ENCODE results near the gene MAD2L1BP.
"Not testable (repeated sequence)": the region's sequence is repeated elsewhere in the genome, so short reads cannot be mapped to it uniquely, and the experiment has no call there.

Gene MAD2L1BP

GRCh38 chr6:43627008-43627825 lies 8.4 kb upstream of the MAD2L1BP start:
- FAIRE-seq: peak; percentile 94

GRCh38 chr6:43628393-43629103 lies 7.1 kb upstream of the MAD2L1BP start:
- no peak for FAIRE-seq

- no peak for FAIRE-seq
These were observed 6.5 kb upstream of the MAD2L1BP start, which contains the start of gene GTPBP2 for GRCh38 chr6:43629104-43629504. Gene GTPBP2, minus strand, starts transcription at chr6:43629264. Its CDS starts 102 bp downstream, at chr6:43629162.

GRCh38 chr6:43629505-43630300 lies 5.9 kb upstream of the MAD2L1BP start:
- no peak for FAIRE-seq

GRCh38 chr6:43630980-43631619 lies 4.5 kb upstream of the MAD2L1BP start:
- FAIRE-seq: no peak

- FAIRE-seq: not testable (repeated sequence)
These were observed 2.6 kb upstream of the MAD2L1BP start for GRCh38 chr6:43633002-43633401.

- FAIRE-seq: no peak
These were observed 837 bp upstream of the MAD2L1BP start for GRCh38 chr6:43634702-43635303.

- FAIRE-seq: no peak
These were observed 644 bp downstream of the MAD2L1BP start for GRCh38 chr6:43636308-43636659.

GRCh38 chr6:43639984-43640800 lies 4.6 kb downstream of the MAD2L1BP start:
- FAIRE-seq: no peak

- FAIRE-seq: no peak
These were observed 9.4 kb downstream of the MAD2L1BP start, which contains the start of gene RSPH9 for GRCh38 chr6:43644940-43645612. Gene RSPH9, plus strand, starts transcription at chr6:43645036. Its CDS starts 63 bp downstream, at chr6:43645099.

GRCh38 chr6:43645613-43645964 lies 9.9 kb downstream of the MAD2L1BP start:
- FAIRE-seq: no peak

- no peak for FAIRE-seq
These were observed 12.0 kb downstream of the MAD2L1BP start for GRCh38 chr6:43647613-43648012.

- no peak for FAIRE-seq
These were observed 12.6 kb downstream of the MAD2L1BP start for GRCh38 chr6:43648248-43648647.

- FAIRE-seq: not testable (repeated sequence)
These were observed 17.2 kb downstream of the MAD2L1BP start for GRCh38 chr6:43652822-43653221.

GRCh38 chr6:43657221-43657802 lies 21.7 kb downstream of the MAD2L1BP start:
- no peak for FAIRE-seq

- no peak for FAIRE-seq
These were observed 22.5 kb downstream of the MAD2L1BP start for GRCh38 chr6:43658161-43658560.

- FAIRE-seq: not testable (repeated sequence)
These were observed 27.3 kb downstream of the MAD2L1BP start for GRCh38 chr6:43662948-43663347.

GRCh38 chr6:43665376-43665775 lies 29.7 kb downstream of the MAD2L1BP start:
- FAIRE-seq: no peak

GRCh38 chr6:43666196-43666920 lies 30.7 kb downstream of the MAD2L1BP start:
- no peak for FAIRE-seq
